Measurements from ENCODE around the gene NPAS3.

DNA sequence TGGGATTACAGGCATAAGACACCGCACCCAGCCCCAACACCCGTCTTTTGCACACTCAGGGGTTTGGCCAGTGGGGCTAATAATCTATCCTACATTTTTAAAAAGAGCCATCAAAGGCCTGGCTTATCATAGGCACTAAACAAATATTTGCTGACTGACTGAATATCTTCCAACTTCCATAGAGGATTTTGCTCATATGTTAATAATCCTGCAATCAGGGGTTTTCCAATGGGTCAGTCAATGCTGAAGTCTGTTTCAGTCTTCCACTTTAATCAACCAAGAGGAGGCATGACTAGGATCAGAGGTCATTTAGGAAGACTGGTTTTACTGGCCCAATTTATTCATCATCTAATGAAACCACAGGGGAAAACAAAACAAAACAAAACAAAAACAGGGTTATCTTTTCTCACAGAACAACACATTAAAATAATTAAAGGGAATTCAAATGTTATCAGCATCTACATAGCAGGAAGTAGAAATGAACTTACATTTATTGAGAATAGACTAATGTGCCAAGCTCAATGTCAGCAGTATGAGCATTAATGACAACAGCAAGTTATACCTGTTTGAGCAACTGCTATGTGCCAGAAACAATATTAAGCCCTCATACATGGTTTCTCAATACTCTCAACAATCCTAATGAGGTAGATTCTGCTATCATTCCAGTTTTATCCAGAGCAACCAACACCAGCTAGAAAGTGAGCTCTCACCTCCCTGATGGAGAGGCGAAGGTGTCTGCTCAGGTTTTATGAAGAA is 640.0 kb downstream of the NPAS3 start:
- TF ChIP-seq, protein P1, sequence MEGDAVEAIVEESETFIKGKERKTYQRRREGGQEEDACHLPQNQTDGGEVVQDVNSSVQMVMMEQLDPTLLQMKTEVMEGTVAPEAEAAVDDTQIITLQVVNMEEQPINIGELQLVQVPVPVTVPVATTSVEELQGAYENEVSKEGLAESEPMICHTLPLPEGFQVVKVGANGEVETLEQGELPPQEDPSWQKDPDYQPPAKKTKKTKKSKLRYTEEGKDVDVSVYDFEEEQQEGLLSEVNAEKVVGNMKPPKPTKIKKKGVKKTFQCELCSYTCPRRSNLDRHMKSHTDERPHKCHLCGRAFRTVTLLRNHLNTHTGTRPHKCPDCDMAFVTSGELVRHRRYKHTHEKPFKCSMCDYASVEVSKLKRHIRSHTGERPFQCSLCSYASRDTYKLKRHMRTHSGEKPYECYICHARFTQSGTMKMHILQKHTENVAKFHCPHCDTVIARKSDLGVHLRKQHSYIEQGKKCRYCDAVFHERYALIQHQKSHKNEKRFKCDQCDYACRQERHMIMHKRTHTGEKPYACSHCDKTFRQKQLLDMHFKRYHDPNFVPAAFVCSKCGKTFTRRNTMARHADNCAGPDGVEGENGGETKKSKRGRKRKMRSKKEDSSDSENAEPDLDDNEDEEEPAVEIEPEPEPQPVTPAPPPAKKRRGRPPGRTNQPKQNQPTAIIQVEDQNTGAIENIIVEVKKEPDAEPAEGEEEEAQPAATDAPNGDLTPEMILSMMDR (IDR thresholded peaks at IDR 0.05; ENCODE audit: extremely low read depth in 1 of 2, insufficient read depth in 1 of 2, low read depth in 1 of 2, low read length in 2 of 2) = no peak
- TF ChIP-seq GATA2 (IDR thresholded peaks at IDR 0.05; ENCODE audit: insufficient read depth, insufficient read length, low read depth, low read length) = no peak
- TF ChIP-seq EZH2 (IDR thresholded peaks at IDR 0.05; ENCODE audit: borderline replicate concordance, low read depth, low read length, severe bottlenecking) = no peak

Data from endothelial cell of umbilical vein (primary cell).